ENCODE measurements around the gene SFXN1. TPM values are rescaled to one million over a fixed set of nuclear protein-coding genes. Genes with fewer than 3 reads are reported as not detected.

SFXN1 gene
- total RNA-seq, 1 experiment from 2014 or later: 88.3 TPM

GRCh38 chr5:175461370-175461769 is 17.0 kb upstream of the SFXN1 start:
- no peaks in the 10 kb centered on the region for H3K4me1 ChIP-seq (ENCODE audit: control insufficient read depth, insufficient read depth, low read length)
- ChIA-PET POLR2A (no interaction called here), CTCF (no interaction called here)
- TF ChIP-seq CTCF (IDR thresholded peaks at IDR 0.05) (no peak), POLR2AphosphoS5 (IDR thresholded peaks at IDR 0.05; ENCODE audit: low read depth, low read length) (no peak), TCF7L2 (IDR thresholded peaks at IDR 0.05; ENCODE audit: low read depth, low read length) (no peak), SIN3A (IDR thresholded peaks at IDR 0.05; ENCODE audit: borderline replicate concordance, insufficient read depth, low read depth, low read length) (no peak), REST (IDR thresholded peaks at IDR 0.05; ENCODE audit: insufficient read depth in 1 of 2, low read depth in 2 of 2, low read length in 1 of 2) (no peak)
- no peaks in the 10 kb centered on the region for H3K9me3 ChIP-seq (ENCODE audit: control insufficient read depth, insufficient read depth, low read depth, low read length)
- no peak overlapping the region for H3K4me3 ChIP-seq (ENCODE audit: low read depth in 2 of 2, low read length in 2 of 2)
- H3K36me3 ChIP-seq (ENCODE audit: control insufficient read depth, insufficient read depth, low read length): no peaks in the 10 kb centered on the region
- intact Hi-C loops (cut with micrococcal nuclease; ENCODE audit: unreplicated experiment) (no loop called here), in situ Hi-C loops (cut with HindIII; ENCODE audit: low pct_unique_long_range_greater_than_20kb, low sequenced_read_pairs) (no loop called here)
- no peak overlapping the region for H3K27ac ChIP-seq (ENCODE audit: low read length)
- 0 out of 2 replicates have a peak, but pooled peaks cover 3% of the 10 kb centered on the region for H3K27me3 ChIP-seq (ENCODE audit: control insufficient read depth, insufficient read depth, low read length)
- DNase-seq (ENCODE audit: low read depth, low spot score) (no peak), ATAC-seq (no peak)
- no TSS peak for BruUV-seq (replicated peaks)

- no peaks in the 10 kb centered on the region for H3K36me3 ChIP-seq (ENCODE audit: control insufficient read depth, insufficient read depth, low read length)
- TF ChIP-seq REST (IDR thresholded peaks at IDR 0.05; ENCODE audit: insufficient read depth in 1 of 2, low read depth in 2 of 2, low read length in 1 of 2) (no peak), POLR2AphosphoS5 (IDR thresholded peaks at IDR 0.05; ENCODE audit: low read depth, low read length) (no peak)
- DNase-seq (ENCODE audit: low read depth, low spot score) (no peak), ATAC-seq (no peak)
- CTCF ChIA-PET: no interaction called here
- no peak overlapping the region for H3K27ac ChIP-seq (ENCODE audit: low read length)
- POLR2A ChIA-PET: no interaction called here
- in situ Hi-C loops (cut with HindIII; ENCODE audit: low pct_unique_long_range_greater_than_20kb, low sequenced_read_pairs) (no loop called here), intact Hi-C loops (cut with micrococcal nuclease; ENCODE audit: unreplicated experiment) (no loop called here)
- peaks cover 14% of the 10 kb centered on the region for H3K27me3 ChIP-seq (ENCODE audit: control insufficient read depth, insufficient read depth, low read length)
- BruUV-seq (replicated peaks): no TSS peak
- H3K4me1 ChIP-seq (ENCODE audit: control insufficient read depth, insufficient read depth, low read length): no peaks in the 10 kb centered on the region
- H3K9me3 ChIP-seq (ENCODE audit: control insufficient read depth, insufficient read depth, low read depth, low read length): no peaks in the 10 kb centered on the region
- no peak overlapping the region for H3K4me3 ChIP-seq (ENCODE audit: low read depth in 2 of 2, low read length in 2 of 2)
Observed at GRCh38 chr5:175463641-175464040, 14.7 kb upstream of the SFXN1 start.
